Hematopoietic multipotent progenitor cell treated with erythropoietin and hydrocortisone succinate and interleukin-3 and kit ligand, for 8 days (in vitro differentiated cells): ENCODE results near the gene NPHS1.
"Not testable (repeated sequence)": the region's sequence is repeated elsewhere in the genome, so short reads cannot be mapped to it uniquely, and the experiment has no call there.

ENCODE experiments used
- DNase-seq: peaks from one replicate; pipeline ENCODE4 v3.0.0-alpha.2; 2015

Gene NPHS1

GRCh38 chr19:35807633-35808032 is 44.7 kb downstream of the NPHS1 start:
- no peak for DNase-seq

- no peak for DNase-seq
These were observed 45.7 kb downstream of the NPHS1 start for GRCh38 chr19:35806597-35806996.

- no peak for DNase-seq
These were observed 46.7 kb downstream of the NPHS1 start for GRCh38 chr19:35805526-35806102.

GRCh38 chr19:35801828-35802227 is 50.5 kb downstream of the NPHS1 start:
- DNase-seq = no peak

GRCh38 chr19:35797663-35798062 is 54.6 kb downstream of the NPHS1 start:
- DNase-seq = peak; percentile 30

GRCh38 chr19:35796645-35797542 is 55.4 kb downstream of the NPHS1 start:
- no peak for DNase-seq

GRCh38 chr19:35795564-35795963 is 56.7 kb downstream of the NPHS1 start:
- DNase-seq = not testable (repeated sequence)

GRCh38 chr19:35793381-35794165 is 58.7 kb downstream of the NPHS1 start:
- DNase-seq = no peak

- no peak for DNase-seq
These were observed 59.4 kb downstream of the NPHS1 start for GRCh38 chr19:35792888-35793287.

GRCh38 chr19:35792312-35792711 is 60.0 kb downstream of the NPHS1 start:
- DNase-seq = no peak

- no peak for DNase-seq
These were observed 60.5 kb downstream of the NPHS1 start for GRCh38 chr19:35791814-35792279.

GRCh38 chr19:35790981-35791813 is 61.1 kb downstream of the NPHS1 start:
- no peak for DNase-seq

GRCh38 chr19:35789978-35790944 is 62.0 kb downstream of the NPHS1 start:
- no peak for DNase-seq

- DNase-seq = no peak
These were observed 62.9 kb downstream of the NPHS1 start for GRCh38 chr19:35789195-35789977.

- no peak for DNase-seq
These were observed 63.9 kb downstream of the NPHS1 start for GRCh38 chr19:35788205-35788960.

- DNase-seq = no peak
These were observed 65.0 kb downstream of the NPHS1 start for GRCh38 chr19:35787227-35787799.

- DNase-seq = no peak
These were observed 65.8 kb downstream of the NPHS1 start for GRCh38 chr19:35786299-35787160.

- no peak for DNase-seq
These were observed 67.0 kb downstream of the NPHS1 start for GRCh38 chr19:35785339-35785627.
